Choroid plexus epithelial cell (primary cell): ENCODE data around the gene B3GNT8.

Experiments used
- DNase-seq: peaks from one replicate; pipeline ENCODE4 v3.0.0-alpha.2; 2010; ENCODE audit warnings: low read depth
- H3K4me3 ChIP-seq: 2 replicates; pipeline ENCODE4 v1.5.1; 2011; ENCODE audit warnings: low read depth, mild to moderate bottlenecking, control low read depth, low read length, moderate library complexity
- TF ChIP-seq, protein P1 (sequence below): conservative IDR thresholded peaks from 2 replicates; pipeline ENCODE4 v1.5.1; 2011; ENCODE audit warnings: low read depth, mild to moderate bottlenecking, control low read depth, inconsistent platforms, low read length, moderate library complexity

Gene B3GNT8

GRCh38 chr19:41443813-41444455, 16.8 kb upstream of the B3GNT8 start:
- no peak for DNase-seq

DNA sequence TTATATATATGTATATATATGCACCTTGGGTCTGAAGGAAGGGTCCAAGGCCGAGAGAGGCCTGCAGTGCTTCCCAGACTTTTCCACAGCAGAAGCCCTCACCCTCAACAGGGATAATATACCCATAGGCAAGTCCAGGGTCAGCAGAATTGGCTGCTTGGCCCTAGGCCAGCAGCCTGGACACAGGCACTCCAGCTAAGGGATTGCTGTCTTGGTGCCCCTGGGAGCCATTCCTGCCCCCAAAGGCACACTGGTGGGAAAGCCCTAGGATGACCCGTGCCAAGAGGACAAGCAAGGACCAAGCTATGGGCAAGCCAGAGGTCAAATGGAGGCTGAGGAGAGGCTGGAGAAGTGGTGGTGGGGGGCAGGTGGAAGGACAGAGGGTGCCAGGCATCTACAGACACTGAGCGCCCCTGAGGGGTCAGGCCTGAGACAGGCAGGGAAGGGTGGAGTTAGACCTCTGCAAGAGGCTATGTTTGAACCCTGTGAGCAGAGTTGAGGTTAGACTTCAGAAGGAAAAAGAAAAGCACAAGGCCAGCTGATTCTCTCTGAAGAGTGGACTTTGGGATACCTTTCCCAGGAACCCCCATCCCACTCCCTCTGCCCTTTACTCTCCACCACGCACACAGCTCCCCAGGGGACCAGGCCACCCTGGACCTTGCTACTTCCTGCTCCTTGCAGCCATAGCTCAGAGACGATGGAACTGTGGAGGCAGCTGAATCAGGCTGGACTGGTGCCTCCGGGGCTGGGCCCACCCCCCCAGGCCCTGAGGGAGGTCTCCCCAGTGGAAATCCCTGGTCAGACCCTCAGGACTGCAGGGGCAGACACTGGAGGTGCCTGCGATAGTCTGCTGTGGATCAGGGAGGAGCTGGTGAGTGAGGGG, 15.5 kb upstream of the B3GNT8 start, which contains the start of gene ERICH4:
Gene ERICH4 (plus strand): TSS at position 684 of the 883 bp plus-strand sequence. CDS start 14 bp downstream, at position 698.
- TF ChIP-seq, protein P1, sequence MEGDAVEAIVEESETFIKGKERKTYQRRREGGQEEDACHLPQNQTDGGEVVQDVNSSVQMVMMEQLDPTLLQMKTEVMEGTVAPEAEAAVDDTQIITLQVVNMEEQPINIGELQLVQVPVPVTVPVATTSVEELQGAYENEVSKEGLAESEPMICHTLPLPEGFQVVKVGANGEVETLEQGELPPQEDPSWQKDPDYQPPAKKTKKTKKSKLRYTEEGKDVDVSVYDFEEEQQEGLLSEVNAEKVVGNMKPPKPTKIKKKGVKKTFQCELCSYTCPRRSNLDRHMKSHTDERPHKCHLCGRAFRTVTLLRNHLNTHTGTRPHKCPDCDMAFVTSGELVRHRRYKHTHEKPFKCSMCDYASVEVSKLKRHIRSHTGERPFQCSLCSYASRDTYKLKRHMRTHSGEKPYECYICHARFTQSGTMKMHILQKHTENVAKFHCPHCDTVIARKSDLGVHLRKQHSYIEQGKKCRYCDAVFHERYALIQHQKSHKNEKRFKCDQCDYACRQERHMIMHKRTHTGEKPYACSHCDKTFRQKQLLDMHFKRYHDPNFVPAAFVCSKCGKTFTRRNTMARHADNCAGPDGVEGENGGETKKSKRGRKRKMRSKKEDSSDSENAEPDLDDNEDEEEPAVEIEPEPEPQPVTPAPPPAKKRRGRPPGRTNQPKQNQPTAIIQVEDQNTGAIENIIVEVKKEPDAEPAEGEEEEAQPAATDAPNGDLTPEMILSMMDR, result no peak
- no peak within 1 kb of the TSS for H3K4me3 ChIP-seq
- DNase-seq, result no peak

More at GRCh38 chr19:41443813-41444455, 16.8 kb upstream of the B3GNT8 start:
- TF ChIP-seq, protein P1, result no peak
- H3K4me3 ChIP-seq, result no peak overlapping the region

DNA sequence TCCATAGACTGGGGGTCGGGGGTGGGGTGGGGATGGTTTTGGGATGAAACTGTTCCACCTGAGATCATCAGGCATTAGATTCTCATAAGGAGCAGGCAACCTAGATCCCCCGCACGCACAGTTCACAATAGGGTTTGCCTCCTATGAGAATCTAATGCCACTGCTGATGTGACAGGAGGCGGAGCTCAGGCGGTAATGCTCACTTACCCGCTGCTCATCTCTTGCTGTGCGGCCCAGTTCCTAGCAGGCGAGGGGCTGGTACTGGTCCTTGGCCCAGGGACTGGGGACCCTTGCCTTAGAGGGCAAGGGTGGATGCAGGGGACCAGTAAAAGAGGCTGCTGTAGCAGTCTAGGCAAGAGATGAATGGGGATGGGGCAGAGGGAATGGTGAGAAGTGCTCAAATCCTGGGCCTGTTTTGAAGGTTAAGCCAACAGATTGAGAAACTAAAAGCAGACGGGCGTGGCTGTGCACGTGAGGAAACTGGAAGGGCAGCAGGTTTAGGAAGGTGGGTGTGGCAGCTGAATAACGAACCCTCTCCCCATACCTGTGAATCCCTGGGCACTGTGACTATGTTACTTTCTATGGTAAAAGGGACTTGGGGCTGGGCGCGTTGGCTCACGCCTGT, 14.3 kb upstream of the B3GNT8 start:
- TF ChIP-seq, protein P1, result no peak
- DNase-seq, result no peak

DNA sequence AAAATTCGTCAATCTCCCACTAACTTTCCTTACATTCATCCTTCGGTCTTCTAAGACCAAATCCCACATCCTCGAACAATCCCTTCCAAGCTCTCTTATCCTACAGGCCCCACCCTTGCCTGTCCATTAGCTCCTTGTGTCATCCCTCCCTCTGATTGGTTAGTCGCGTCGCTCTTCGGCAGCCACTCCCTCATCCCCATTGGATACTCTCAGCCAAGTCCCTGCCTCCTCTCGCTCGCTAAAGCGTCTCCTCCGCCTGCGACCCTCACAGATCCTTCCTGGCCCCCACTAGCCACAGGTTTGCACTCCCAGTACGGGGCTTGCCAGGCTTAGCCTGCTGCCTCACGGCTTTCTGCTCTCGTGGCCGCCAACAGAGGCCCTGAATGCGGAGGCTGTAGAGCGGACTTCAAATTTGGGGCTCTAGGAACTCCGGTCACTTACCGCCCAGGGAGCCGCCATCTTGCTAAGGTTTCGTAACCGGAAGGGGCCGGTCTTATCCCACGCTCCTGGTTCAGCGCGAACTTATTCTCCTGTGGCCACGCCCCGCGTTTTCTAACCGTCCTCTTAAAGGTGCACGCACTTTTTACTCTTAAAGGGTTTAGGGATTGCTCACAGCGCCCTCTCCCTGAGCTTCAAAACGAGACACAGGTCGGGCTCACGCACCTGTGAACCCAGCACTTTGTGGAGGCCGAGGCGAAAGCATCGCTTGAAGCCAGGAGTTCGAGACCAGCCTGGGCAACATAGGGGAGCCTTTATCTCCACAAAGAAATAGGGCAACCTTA, 12.5 kb upstream of the B3GNT8 start, which contains the start of gene DMAC2:
Gene DMAC2 (minus strand): TSS at position 472 of the 782 bp plus-strand sequence. CDS start 13 bp downstream, at position 459.
- peak; percentile 99 for DNase-seq
- TF ChIP-seq, protein P1, result peak; percentile 61
- H3K4me3 ChIP-seq, result peak within 1 kb of the TSS; percentile 100

More for the DNA sequence above, 14.3 kb upstream of the B3GNT8 start:
- H3K4me3 ChIP-seq, result no peak overlapping the region

DNA sequence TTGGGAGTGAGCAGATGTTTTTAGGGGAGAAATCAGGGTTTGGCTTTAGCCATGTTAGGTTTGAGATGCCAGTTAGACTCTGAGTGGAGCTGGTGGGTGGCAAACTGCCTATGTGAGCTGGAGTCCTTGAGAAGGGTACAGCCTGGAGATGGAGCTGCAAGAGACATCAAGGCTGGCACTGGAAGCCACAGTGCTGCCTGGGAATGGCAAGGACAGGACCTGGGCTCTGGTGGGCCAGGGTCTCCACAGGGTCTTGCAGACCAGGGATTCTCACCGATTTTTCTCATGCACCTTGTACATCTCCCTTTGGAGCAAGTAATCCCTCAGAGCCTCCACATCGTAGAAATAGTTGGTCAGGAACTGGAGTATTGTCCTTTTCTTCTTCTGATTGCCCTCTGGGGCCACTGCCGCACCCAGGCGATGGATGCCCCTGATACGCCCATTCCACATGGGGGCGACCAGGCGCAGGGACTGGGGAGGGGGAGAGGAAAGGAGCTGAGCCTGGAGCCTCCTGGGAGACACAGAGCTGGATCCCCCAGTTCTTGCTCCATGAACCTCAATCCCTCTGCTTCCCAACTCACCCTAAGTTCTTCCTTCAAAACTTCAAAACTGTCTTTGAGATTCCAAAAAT, 10.9 kb upstream of the B3GNT8 start:
- H3K4me3 ChIP-seq, result no peak overlapping the region
- TF ChIP-seq, protein P1, result no peak
- DNase-seq, result no peak

GRCh38 chr19:41436674-41436951, 9.4 kb upstream of the B3GNT8 start:
- no peak for DNase-seq
- no peak overlapping the region for H3K4me3 ChIP-seq
- TF ChIP-seq, protein P1, result no peak
